GM15510 (cell line): Measurements from ENCODE around the gene GPC6.

ENCODE experiments used
- POLR2A ChIP-seq: IDR thresholded peaks from 3 replicates; pipeline ENCODE4 v1.6.1; 2011; ENCODE audit warnings: borderline replicate concordance; ENCODE audit not compliant: insufficient read length; ENCODE audit errors: extremely low read depth

Gene GPC6

DNA sequence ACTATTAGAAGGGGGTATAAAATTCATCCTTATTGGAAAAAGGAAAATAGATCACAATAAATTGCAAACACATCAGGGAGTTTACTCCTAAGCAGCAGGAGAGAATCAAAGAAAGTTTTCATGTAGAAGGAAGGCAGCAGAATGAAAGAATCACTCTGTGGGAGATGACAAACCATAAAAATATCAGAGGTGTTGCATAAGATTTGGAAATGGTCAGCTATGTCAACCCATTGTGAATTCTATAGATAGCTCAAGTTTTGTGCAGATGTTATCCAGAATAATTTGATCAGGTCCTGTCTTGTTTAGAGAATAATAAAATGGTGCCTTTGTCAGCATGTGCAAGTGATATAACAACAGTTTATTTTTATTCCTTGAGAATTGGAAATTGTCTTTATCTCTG lies 630.5 kb downstream of the GPC6 start:
- TF ChIP-seq POLR2A, result no peak

DNA sequence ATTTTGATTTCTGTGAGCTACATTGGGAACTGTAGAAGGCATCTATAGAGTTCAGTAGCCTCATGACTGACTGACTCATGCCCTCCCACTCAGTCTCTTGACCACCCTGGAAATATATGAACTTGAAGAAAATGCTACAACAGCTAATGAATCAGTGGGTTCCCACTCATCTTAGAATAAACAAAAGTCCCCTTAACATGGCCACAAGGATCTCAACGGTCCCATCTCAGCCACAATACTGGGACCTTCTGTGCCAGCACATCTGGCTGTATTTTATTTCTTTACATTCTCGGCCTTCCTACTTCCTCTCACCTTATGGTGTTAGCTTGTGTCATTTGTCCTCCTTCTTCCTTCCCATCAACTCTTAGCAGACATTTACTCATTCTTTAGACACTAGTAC lies 633.1 kb downstream of the GPC6 start:
- no peak for TF ChIP-seq POLR2A

DNA sequence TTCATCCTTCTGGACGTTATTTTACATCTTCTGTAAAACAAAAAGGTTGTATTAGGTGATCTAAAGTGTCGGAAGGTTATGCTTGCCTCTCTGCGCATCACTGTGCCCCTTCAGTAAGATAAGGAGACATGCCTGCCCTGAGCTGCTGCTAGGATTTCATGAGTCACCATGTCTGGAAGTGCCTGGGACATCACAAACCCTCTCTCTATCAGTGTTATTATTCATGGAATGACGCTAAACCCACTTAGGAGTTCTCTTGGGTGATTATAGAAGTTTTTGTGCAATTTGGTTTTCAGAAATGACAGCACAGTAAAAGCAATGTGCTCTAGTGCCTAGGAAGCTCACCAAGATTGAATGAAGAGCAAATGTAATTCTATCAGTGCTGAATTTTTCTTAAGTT lies 635.2 kb downstream of the GPC6 start:
- no peak for TF ChIP-seq POLR2A

DNA sequence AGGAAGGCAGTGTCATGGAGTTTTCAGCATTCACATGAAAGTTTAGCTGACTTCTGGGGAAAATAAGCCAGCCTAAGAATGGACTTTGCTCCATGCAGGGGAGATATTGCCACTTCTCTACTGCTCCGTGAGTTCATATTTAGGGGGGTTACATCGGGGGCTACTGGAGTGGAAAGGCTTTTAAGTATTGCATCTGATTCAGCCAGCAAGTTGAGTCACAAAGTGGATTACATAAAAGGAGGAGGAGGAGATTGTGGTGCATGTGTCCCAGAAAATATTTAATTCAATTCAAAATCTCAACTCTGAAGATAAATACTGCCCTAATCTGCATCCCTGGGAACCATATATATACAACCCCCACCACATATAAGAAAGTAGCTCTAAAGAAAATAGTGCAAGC lies 635.7 kb downstream of the GPC6 start:
- no peak for TF ChIP-seq POLR2A

DNA sequence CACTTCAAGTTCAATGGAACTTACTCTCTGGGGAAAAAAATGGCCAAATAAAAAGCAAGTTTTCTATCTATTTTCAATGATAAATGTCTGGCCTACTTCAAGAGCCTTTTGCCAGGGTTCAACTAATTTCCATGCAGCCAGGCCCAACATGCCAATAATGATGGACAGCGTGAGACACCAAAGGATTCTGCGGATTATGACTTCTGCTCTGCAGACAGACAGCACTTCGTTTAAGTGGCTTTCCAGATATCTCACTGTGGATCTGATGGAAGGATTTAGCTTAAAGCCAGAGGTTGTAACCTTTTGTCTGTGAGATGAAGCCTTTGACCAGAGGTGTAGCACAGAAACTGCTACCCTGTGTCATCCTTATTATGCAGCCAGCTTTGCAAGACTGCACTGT lies 638.6 kb downstream of the GPC6 start:
- no peak for TF ChIP-seq POLR2A

DNA sequence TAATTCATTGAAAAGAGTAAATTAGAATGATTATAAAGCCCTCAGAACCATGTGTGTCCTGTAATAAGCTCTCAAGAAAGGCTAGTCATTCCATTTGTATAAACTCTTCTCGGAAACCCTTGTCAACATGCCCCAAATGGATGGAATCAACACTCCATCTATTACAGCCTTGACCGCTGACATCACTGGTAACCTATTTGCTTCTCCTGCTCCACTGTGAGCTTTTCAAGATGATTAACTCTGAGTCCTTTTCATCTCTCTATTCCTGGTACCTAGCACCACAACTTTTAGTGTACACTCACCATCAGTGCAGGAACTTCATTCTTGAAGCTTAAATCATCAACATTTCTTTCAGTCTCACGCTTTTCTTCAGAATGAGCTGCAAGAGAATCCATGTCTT lies 640.9 kb downstream of the GPC6 start:
- no peak for TF ChIP-seq POLR2A

DNA sequence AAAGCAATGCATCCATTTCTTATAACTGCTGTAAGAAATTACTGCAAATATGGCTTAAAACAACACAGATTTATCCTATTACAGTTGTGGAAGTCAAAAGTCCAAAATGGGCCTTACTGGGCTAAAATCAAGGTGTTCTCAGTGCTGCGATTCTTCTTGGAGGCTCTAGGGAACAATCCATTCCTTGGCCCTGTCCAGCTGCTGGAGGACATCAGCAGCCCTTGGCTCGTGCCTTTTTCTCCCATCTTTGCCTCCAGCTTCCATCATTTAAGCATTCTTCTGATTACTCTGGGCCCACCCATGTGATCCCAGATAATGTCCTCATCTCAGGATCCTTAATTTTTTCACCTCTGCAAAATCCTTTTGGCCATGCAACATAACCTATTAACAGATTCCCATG lies 645.8 kb downstream of the GPC6 start:
- no peak for TF ChIP-seq POLR2A

DNA sequence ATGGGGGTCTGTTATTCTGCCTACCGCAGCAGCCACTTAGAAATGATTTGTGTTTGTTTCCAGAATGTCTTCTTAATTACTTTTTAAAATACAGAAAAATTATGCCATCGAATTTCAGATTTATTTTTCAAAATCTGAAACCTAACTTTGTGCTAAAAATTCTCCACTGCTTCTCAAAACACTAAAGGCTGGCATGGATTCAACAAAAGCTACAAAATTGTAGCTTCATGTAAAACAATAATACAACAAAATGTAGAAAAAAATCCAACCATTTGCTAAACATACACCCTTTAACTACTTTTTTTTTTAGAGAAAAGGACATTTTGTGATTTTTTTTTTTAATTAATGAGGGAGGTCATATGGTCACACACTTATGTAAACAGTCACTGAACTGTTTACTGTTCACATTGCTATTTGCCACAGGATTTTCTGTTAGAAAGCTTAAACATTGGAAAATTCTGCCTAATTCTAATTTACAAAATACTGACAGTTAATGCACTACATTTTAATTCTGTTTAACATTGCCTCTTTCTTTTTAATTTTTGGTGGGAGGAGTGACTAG lies 646.3 kb downstream of the GPC6 start:
- no peak for TF ChIP-seq POLR2A

DNA sequence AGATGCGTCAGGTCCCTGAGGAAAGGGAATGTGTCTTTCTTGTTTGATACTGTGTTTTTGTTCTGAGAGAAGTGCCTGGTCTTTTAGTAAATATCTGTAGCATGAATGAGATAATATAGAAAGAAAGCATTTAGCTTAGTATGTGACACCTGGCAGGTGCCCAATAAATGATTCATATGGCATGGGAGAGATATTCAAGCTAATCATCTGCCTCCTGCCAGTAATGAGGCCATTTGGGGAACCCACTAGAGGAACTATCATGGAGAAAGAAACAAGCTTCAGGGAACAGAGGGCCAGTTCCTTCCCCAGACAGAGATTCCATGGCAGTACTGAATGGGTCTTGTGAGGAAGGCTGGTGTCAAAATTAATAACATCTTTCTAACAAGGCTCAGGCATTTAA lies 648.9 kb downstream of the GPC6 start:
- TF ChIP-seq POLR2A, result no peak

DNA sequence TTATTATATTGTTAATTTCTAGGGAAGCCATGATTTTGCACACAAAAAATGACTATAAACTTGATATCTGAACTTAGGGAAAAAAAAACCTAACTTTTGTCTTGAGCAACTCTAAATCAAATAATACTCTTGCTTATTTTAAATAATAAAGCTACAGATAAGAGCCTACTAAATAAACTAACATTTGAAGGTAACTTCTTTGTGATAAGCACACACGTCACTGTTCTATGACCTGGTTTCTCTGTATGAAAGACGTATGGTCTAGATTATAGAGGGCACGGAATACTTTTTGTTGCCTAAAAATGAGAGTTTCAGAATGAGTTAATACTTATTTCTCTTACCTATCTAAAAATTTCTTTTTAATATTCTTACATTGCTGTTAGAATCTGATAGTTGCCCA lies 649.6 kb downstream of the GPC6 start:
- no peak for TF ChIP-seq POLR2A

DNA sequence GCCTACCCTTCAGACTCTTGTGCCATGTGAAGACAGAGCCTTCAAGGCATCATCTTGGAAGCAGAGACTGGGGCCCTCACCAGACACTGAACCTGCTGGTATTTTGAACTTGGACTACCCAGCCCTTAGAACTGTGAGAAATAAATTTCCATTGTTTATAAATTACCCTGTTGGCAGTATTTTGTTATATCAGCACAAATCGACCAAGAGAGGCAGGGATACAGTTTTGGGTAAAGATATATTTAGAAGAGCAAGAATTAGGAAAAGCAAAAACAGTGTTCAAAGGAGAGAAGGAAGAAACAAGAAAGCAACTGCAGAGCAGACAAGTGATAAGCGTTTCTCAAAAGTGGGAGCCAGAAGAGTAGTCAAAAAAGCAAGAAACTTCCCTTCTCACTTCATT lies 652.1 kb downstream of the GPC6 start:
- no peak for TF ChIP-seq POLR2A

DNA sequence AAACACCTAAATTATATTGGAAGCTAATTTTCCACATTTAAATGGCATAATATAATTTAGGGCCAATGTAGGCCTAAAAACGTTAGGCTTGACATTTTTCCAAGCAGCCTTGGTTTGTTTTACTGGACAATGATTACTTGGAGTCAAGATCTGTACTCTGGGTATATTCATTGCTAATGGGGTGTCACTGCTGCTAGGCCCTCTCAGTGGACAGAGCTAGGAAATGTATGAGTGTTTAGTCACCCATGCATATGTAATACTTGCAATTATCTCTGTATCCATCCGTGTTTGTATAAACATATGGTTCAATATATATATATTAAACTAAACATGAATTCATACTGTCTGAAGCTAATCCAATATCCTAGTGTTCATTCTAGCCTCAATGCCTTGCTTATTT lies 654.8 kb downstream of the GPC6 start:
- no peak for TF ChIP-seq POLR2A

DNA sequence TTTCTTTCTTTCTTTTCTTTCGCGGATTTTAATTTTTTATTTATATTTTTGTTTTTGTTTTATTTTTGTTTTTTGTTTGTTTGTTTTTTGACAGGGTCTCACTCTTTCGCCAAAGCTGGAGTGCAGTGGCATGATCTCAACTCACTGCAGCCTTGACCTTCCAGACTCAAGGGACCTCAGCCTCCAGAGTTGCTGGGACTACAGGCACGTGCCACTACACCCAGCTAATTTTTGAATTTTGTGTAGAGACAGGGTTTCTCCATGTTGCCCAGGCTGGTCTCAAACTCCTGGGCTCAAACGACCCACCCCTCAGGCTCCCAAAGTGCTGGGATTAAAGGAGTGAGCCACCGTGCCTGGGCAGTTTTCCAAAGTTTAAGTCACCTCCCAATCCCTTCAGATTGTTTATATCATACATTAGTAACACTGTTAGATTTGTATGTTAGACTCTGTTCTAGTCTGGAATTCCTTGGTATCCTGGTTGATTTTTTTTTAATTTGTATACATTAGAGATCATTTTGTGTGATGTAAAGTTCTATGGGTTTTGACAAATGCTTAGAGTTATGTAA lies 655.6 kb downstream of the GPC6 start:
- no peak for TF ChIP-seq POLR2A

DNA sequence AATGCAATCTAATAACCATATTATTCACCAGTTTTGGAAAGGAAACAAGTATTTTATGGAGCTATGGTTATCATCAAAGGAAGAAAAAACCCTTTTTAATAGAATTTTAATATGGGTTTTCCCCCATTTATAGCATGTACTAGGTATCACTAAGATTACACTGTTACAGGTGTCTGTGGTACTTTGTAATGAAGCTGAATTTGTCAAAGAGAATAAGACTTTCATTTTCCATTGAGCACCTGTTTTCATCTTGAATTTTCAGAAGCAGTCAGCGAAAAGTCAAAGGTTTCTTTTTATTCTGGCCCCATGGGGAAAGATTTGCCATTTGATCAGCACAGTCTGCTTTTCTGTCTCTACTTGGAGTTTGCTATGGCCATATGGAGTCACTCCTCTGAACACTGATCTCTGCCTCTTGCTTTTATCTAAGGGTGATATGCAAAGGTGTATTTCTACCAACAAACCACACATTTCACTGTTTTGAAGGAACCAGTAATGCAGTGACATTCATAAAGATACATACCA lies 662.9 kb downstream of the GPC6 start:
- no peak for TF ChIP-seq POLR2A

DNA sequence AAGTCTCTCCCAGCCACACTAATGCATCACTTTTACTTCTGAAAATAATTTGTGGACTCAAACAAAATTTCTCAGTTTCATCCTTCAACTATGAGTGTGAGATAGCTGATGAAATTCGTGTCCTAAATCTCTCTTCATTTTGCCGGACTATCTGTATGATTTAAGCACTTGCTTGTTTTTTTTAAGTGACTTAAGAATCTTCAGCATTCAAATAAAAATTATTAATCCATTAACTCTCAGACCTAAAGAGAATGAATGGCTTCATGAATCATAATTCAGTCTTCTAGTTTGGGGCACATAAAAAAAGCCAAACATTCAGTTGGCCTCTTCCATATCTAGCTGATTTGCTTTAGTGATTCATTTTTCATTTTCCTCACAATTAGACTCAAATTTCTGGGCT lies 673.4 kb downstream of the GPC6 start:
- TF ChIP-seq POLR2A, result no peak

DNA sequence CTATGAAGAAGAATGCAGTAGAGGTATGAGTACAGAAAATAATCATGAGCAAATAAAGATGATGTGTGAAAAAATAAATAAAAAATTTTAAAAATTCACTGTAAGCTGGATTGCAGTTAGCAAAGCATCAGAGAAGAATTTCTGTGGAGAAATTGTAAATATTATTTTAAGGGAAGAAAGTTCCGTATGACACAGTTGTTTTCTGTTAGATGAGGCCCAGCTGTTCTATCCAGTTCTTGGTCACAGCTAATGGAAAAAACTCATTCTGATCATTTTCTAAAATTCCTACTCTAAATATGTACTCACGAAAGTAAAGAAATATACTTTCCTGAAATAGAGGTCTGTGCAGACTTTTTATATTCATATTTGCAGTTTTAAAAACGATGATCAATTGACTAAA lies 674.1 kb downstream of the GPC6 start:
- no peak for TF ChIP-seq POLR2A

DNA sequence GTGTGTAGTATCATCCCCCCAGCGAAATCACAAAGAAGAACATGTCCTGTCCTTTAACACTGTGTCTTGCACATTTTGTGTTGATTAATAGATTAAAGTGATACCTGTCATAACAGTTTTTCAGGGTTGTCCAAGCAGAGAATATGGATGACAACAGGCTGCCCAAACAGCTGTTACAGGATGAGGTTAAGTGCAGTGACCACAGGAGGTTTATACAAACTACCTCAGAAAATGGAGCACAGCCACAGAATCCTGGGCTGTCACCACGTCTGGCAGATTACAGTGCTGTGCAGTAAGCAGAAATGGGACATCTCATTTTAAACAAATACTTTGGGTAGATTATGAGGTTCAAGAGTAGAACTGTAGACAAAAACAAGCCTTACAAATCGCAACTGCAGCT lies 677.3 kb downstream of the GPC6 start:
- TF ChIP-seq POLR2A, result no peak
